IPS-15b (cell line): ENCODE measurements around the gene ACOX3.
"Not testable (repeated sequence)": the region's sequence is repeated elsewhere in the genome, so short reads cannot be mapped to it uniquely, and the experiment has no call there.

Source experiments
- H3K27me3 ChIP-seq: one replicate; pipeline ENCODE4 v1.6.1; 2013; ENCODE audit warnings: low read length; ENCODE audit not compliant: control insufficient read depth, insufficient read depth
- H3K36me3 ChIP-seq: one replicate; pipeline ENCODE4 v1.6.1; 2013; ENCODE audit warnings: low read length; ENCODE audit not compliant: control insufficient read depth, insufficient read depth
- H3K4me1 ChIP-seq: one replicate; pipeline ENCODE4 v1.6.1; 2013; ENCODE audit warnings: mild to moderate bottlenecking, low read length; ENCODE audit not compliant: control insufficient read depth, insufficient read depth
- H3K4me3 ChIP-seq: one replicate; pipeline ENCODE4 v1.5.1; 2013; ENCODE audit warnings: low read depth, low read length
- H3K9ac ChIP-seq: one replicate; pipeline ENCODE4 v1.6.1; 2013; ENCODE audit warnings: low read depth, mild to moderate bottlenecking, low read length
- H3K9me3 ChIP-seq: one replicate; pipeline ENCODE4 v1.6.1; 2013; ENCODE audit warnings: mild to moderate bottlenecking, low read length; ENCODE audit not compliant: control insufficient read depth, insufficient read depth

The ACOX3 gene

DNA sequence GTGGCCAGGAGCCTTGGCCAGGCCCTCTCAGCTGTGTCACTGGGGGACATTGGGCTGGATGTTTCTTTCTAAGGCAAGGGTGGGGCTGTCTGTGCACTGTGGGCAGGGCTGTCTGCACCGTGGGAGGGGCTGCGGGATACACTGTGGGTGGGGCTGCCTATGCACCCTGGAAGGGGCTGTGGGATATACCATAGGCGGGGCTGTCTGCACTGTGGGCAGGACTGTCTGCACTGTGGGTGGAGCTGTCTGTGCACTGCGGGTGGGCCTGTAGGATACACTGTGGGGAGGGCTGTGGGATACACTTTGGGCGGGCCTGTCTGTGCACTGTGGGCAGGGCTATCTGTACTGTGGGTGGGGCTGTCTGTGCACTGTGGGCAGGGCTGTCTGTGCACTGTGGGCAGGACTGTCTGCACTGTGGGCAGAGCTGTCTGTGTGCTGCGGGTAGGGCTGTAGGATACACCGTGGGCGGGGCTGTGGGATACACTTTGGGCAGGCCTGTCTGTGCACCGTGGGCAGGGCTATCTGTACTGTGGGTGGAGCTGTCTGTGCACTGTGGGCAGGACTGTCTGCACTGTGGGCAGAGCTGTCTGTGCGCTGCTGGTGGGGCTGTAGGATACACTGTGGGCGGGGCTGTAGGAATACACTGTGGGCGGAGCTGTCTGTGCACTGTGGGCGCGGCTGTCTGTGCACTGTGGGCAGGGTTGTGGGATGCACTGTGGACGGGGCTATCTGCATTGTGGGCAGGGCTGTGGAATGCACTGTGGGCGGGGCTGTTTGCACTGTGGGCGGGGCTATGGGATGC lies 31.1 kb downstream of the ACOX3 start:
- Histone ChIP-seq H3K4me3 (no peak overlapping the region), H3K4me1 (peaks cover 4% of the 10 kb centered on the region), H3K36me3 (peaks cover 2% of the 10 kb centered on the region), H3K27me3 (no peaks in the 10 kb centered on the region), H3K9me3 (no peaks in the 10 kb centered on the region), H3K9ac (no peak overlapping the region)

GRCh38 chr4:8407756-8408155 lies 32.8 kb downstream of the ACOX3 start:
- H3K4me1 ChIP-seq = peaks cover 4% of the 10 kb centered on the region
- no peak overlapping the region for H3K4me3 ChIP-seq
- no peak overlapping the region for H3K9ac ChIP-seq
- no peaks in the 10 kb centered on the region for H3K27me3 ChIP-seq
- H3K9me3 ChIP-seq = no peaks in the 10 kb centered on the region
- peaks cover 2% of the 10 kb centered on the region for H3K36me3 ChIP-seq

DNA sequence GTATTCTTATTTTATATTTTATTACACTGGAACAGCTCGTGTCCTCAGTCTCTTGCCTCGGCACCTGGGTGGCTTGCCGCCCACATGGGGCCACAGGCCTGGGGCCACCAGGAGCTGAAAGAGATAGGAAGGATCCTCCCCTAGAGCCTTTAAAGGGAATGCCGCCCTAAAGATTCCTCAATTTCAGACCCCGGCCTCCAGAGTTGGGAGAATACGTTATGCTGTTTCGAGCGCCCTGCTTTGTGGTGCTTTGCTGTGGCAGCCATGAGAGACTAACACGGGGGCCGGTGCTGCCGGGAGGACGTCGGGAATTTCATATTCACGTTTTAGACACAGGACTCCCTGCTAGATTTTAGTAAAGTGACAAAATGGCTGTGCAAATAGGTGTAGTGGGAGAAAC lies 33.2 kb downstream of the ACOX3 start:
- Histone ChIP-seq H3K27me3 (no peaks in the 10 kb centered on the region), H3K9ac (no peak overlapping the region), H3K4me3 (no peak overlapping the region), H3K9me3 (no peaks in the 10 kb centered on the region), H3K36me3 (peaks cover 2% of the 10 kb centered on the region), H3K4me1 (peaks cover 4% of the 10 kb centered on the region)

DNA sequence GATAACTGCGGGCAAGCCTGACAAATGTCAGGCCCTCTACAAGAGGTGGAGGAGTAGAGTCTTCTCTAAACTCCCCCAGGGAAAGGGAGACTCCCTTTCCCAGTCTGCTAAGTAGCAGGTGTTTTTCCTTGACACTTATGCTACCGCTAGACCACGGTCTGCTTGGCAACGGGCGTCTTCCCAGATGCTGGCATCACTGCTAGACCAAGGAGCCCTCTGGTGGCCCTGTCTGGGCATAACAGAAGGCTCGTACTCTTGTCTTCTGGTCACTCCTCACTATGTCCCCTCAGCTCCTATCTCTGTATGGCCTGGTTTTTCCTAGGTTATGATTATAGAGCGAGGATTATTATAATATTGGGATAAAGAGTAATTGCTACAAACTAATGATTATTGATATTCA lies 33.6 kb downstream of the ACOX3 start:
- not testable (repeated sequence) for H3K27me3 ChIP-seq

DNA sequence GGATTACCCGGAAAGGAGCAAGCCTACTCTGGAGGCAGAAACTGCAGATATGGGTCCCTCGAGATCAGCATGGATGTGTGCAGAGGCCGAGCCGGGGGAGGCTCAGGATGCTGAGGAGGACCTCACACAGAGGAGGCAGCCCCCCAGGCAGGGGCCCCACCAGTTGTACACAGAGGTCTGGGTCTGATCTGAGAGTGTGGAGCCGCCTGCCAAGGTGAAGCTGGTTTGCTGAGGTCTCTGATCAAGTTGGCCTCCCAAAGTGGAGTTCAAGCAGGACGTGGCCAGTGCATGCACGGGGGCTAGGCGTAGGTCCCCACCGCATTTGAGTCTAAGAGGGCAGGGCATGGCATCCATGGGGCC lies 35.0 kb downstream of the ACOX3 start:
- H3K9ac ChIP-seq = no peak overlapping the region
- no peaks in the 10 kb centered on the region for H3K36me3 ChIP-seq
- no peaks in the 10 kb centered on the region for H3K27me3 ChIP-seq
- no peaks in the 10 kb centered on the region for H3K9me3 ChIP-seq
- no peak overlapping the region for H3K4me3 ChIP-seq
- H3K4me1 ChIP-seq = peaks cover 4% of the 10 kb centered on the region

More for the DNA sequence above, 33.6 kb downstream of the ACOX3 start:
- H3K4me1 ChIP-seq, H3K9me3 ChIP-seq, H3K4me3 ChIP-seq, H3K9ac ChIP-seq, H3K36me3 ChIP-seq: not testable (repeated sequence)

- Histone ChIP-seq H3K4me1 (no peaks in the 10 kb centered on the region), H3K27me3 (no peaks in the 10 kb centered on the region), H3K9ac (no peak overlapping the region), H3K4me3 (no peak overlapping the region), H3K9me3 (no peaks in the 10 kb centered on the region), H3K36me3 (no peaks in the 10 kb centered on the region)
These were observed 35.6 kb downstream of the ACOX3 start for GRCh38 chr4:8404791-8405515.

GRCh38 chr4:8403976-8404375 lies 36.5 kb downstream of the ACOX3 start:
- Histone ChIP-seq H3K36me3 (no peaks in the 10 kb centered on the region), H3K4me1 (no peaks in the 10 kb centered on the region), H3K27me3 (no peaks in the 10 kb centered on the region), H3K9ac (no peak overlapping the region), H3K9me3 (no peaks in the 10 kb centered on the region), H3K4me3 (no peak overlapping the region)

DNA sequence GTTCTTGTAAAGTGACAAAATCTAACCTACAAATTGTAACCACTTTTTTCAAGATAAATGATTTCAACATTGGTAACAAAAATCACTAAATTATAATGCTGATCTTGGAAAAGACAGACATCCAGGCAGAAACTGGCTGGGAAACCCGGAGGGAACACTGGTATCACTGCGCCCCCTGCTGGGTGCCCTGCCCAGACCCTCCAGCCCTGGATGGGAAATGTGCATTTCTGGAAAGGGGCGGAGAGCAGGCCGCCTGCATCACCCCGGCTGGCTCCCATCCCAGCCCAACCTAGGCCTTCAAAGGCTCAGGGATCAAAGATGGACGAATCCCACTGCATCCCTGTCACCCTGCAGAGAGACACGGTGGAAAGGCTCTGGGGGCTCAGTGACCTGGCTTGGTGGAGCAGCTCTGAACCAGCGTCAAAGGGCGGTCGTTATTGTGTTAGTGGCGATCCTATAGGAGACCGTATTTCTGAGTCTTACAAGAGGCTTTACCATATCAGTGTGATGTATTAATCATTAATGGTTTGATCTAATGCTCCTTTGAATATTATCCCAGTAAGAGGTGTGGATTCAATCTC lies 37.3 kb downstream of the ACOX3 start:
- Histone ChIP-seq H3K27me3 (no peaks in the 10 kb centered on the region), H3K9ac (no peak overlapping the region), H3K4me1 (no peaks in the 10 kb centered on the region), H3K9me3 (no peaks in the 10 kb centered on the region), H3K36me3 (no peaks in the 10 kb centered on the region), H3K4me3 (no peak overlapping the region)

DNA sequence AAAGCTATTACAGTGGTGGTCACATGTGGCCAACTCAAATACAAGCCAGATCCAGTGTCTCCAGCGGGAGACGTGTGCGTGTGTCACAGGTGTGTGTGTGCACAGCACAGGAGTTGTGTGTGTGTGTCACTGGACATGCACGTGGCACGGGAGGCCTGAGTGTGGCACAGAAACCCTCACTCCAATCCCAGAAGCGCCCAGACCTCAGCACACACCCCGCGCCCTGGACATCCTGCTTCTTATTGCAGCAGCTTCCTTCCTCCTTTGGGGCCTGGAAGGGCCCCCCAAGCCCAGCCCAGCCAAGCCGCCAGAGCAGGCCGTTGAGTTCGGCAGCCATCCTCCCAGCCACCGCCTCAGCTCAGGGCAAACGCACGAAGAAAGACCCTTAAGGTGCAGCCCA lies 37.9 kb downstream of the ACOX3 start:
- Histone ChIP-seq H3K4me1 (no peaks in the 10 kb centered on the region), H3K9me3 (no peaks in the 10 kb centered on the region), H3K4me3 (no peak overlapping the region), H3K27me3 (no peaks in the 10 kb centered on the region), H3K9ac (no peak overlapping the region), H3K36me3 (no peaks in the 10 kb centered on the region)

- H3K27me3 ChIP-seq = no peaks in the 10 kb centered on the region
- peaks cover 2% of the 10 kb centered on the region for H3K4me1 ChIP-seq
- no peak overlapping the region for H3K4me3 ChIP-seq
- no peak overlapping the region for H3K9ac ChIP-seq
- no peaks in the 10 kb centered on the region for H3K36me3 ChIP-seq
- H3K9me3 ChIP-seq = no peaks in the 10 kb centered on the region
These were observed 38.3 kb downstream of the ACOX3 start for GRCh38 chr4:8402181-8402597.

DNA sequence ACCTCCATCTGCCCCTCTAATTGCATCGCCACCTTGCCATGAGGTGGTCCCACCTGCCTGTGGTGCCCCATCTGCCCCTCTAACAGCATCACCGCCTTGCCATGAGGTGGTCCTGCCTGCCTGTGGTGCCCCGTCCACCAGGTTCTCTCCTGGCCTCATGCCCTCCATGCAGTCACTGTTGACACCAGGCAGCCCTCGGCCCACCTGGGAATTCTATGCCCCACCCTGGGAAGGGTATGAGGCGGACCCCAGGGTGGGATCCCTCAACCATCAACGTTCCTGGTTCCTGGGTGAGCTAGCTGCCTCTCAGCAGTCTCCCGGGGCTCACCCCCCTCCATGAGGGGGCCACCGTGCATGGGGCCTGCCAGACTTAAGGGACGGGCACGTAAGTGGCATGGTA lies 38.9 kb downstream of the ACOX3 start:
- Histone ChIP-seq H3K9ac (no peak overlapping the region), H3K4me1 (peaks cover 2% of the 10 kb centered on the region)

More for the DNA sequence above, 38.9 kb downstream of the ACOX3 start:
- Histone ChIP-seq H3K36me3 (no peaks in the 10 kb centered on the region), H3K9me3 (no peaks in the 10 kb centered on the region), H3K4me3 (no peak overlapping the region), H3K27me3 (no peaks in the 10 kb centered on the region)
